ENCODE data around the gene HDHD5.
"Not testable (repeated sequence)": the region's sequence is repeated elsewhere in the genome, so short reads cannot be mapped to it uniquely, and the experiment has no call there.

HDHD5 gene

DNA sequence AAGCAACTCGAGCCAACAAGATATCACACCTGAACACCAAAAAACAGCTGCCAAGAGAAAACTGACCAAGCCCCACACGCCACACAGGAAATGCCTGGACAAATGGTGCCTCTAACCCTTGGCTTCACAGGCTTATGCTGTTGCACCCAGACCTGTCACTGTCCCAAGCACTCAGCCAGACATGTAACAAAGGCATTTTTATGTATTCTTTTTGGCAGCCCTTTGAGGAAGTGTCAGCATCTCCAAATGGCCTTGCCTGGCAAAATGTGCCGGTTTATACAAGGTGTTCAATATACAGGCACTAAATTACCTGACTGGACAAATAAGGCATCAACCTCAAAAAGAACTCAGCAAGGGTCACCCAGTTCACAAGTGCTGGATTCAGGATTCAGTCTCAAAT, 6.1 kb downstream of the HDHD5 start:
- DNase-seq, result no peak

DNA sequence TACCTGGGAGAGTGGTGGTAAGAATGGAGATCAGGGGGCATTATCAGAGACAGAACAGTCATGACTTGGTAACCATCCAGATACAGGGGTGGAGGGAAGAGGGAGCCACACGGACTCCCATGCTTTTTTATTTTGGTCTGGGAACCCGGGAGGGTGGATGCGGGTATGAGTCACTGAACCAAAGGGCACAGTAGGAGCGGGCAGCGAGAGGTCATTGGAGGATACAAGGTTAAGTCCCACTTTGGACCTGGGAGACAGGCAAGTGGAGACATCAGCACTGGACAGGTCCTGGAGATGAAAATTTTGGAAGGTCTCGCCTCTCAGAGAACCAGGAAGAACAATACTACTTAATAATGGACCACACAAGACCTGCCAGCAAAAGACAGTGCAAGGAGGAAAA, 6.7 kb downstream of the HDHD5 start:
- no peak for DNase-seq

DNA sequence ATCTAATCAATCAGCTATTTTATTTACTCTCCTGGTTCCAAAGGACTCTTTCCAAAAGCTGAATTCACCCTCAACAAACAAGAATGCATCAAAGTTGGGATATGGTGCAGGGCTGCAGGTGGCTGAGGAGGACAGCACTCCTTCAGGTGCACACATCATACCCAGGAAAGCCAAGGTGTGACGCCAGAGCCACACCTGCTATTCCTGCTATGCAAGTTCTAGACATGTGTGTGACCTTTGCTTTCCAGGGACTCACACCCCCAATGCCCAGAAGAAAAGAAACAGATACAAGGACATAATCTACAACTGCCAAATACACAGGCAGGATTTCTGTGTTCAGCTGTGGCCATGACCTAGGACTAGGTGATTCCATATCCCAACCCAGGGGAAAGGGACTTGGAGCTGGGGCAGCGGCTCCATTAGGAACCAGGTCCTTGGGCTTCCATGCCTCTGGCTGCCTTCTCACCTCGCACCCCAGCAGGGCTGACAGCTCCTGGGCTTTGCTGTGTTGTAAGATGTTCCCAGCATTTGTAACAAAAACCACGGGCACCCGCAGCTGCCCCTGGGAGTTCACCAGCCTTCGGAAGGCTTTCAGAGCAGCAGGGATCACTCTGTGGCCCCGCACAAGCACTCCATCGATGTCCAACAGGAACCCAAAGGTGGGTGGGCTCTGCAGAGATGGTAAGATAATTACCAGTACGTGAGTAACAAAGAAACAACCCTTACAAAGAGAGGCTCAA, 9.8 kb downstream of the HDHD5 start:
- no peak for DNase-seq

DNA sequence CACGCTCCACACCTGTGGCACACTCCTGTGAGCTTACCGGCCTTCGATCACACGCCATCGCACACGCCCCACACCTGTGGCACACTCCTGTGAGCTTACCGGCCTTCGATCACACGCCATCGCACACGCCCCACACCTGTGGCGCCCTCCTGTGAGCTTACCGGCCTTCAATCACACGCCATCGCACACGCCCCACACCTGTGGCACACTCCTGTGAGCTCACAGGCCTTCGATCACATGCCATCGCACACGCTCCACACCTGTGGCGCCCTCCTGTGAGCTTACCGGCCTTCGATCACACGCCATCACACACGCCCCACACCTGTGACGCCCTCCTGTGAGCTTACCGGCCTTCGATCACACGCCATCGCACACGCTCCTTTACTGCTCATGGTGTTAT, 11.6 kb downstream of the HDHD5 start:
- DNase-seq, result not testable (repeated sequence)

DNA sequence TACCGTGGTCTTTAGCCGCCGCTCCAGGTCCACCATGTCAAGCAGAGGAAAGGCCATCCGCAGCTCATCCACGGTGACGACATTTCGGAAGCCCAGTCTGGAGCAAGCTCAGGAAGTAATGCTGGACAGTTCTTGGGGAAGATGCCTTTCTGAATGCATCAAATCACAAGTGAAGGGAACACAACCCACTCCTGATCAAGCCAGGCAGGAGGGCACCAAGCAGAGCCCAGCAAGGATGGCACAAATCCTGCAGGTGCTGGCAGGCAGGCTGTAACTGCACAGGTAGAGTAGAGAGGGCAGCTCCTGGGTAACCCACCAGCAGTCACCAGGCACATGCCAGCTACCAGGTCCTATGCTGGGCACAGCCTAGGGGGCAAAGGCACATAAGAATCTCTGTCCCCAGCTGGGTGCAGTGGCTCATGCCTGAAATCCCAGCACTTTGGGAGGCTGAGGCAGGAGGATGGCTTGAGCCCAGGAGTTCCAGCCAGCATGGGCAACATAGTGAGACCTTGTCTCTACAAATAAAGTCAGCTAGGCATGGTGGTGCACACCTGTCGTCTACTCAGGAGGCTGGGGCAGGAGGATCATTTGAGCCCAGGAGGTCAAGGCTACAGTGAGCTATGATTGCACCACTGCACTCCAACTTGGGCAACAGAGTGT, 13.9 kb downstream of the HDHD5 start:
- no peak for DNase-seq

DNA sequence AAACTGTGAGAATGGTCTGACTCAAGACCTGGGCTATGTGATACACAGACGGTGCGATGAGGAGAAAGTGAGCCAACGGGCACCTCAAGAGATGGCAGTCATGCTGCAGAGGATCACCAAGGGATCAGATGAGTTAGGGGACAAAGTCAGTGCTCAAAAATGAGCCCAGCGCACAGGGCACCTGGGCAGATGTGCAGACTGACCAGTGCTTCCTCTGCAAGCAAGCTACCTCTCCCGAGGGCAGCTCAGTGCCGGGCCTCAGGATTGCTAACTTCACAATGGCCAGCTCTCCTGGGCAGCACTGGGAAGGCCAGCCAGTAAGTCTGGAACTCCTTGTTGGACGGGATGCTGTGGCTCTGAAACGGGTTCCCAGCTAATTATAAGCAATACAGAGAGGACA, 15.3 kb downstream of the HDHD5 start:
- no peak for DNase-seq

DNA sequence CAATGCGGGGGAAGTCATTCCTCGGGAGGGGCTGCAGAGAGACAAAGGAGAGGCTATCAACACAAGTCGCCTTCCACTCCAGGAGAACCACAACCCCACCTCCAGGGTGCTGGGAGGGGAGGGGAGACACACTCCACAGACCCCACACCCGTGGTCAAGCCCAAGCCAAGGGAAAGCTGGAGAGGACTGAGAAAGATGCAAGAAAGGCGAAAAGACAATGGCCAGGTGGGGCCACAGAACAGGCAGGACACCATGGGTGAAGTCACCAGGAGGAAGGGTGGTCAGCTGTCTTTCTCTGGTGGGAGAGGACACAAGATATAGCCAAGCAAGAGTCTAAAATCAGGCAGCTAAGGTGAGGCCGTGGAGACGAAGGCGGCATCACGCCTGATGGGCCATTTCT, 16.0 kb downstream of the HDHD5 start:
- DNase-seq, result no peak

DNA sequence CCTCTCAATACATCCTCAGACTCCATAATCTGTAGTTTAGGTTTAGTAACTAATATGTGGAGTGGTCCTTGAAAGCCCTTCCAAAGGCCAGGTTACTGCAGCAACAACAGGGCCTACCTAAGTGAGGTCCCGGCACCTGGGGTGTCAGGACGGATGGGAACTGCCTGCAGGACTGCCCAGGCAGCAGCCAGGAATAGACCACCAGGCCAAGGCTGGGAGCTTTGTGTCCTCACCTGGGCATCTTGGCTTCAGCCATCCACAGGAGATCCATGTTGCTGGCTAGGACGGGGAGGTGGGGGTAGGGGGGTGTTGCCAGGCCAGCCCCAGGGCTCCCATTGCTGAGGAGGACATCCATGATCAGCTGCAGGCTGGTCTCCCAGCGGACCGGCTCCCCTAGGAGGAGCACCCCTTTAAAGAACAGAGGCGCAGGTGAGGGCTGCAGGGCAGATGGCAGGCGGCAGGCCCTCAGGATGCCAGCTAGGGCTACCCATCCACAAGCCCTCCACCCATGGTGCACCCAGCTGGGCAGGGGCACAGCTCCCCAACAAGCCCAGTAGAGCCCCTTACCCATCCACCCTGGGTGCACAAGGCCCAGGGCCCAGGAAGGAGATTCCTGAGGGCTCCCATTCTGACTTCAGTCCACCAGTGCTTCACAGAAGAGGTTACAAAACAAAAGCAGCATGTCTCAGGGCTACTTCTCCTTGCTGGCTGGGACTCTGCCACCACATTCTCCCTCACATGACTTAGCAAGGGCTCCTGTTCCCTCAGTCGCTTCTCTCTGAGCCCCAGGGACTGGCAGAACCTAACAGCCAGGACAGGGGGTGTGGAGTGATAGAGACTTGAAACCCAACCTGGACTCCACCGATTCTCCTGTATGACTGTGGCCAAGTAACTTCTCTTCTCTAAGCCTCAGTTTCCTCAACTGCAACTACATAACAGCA, 18.0 kb downstream of the HDHD5 start:
- DNase-seq, result no peak

DNA sequence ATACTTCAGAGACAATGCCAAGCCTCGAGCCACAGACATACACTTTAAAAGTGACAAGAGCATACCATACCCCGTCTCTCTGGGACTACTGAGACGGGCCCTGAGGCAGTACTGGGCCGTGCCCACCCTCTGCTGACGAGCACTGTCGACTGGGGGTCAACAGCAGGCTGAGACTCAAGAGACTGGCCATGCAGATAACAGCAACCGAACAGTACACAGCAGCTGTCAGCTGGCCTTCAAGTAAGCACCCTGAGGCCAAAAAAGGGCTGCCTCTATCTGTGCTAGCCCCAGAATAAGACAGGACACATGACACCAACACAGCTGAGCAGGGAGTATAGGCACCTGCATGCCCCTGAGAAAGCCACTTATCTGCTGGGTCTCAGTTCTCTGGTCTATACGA, 19.1 kb downstream of the HDHD5 start:
- DNase-seq, result no peak

DNA sequence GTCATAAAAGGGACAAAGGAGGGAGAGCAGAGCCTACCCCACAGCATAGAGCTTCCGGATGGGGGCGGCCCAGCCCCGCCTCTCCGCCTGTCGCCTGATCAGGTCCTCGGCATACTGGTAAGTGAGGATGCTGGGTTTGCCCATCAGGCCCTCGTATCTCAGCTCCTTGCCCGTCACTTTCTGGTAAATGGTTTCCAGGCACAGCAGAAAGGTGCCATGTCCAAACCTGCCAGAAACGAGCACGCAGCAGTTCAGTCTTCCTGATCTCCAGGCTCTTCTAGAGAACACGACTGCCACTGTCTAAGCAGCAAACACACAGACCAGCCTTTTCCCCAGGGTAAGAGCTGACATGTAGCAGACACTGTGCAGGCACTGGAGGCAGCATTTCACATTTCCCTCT, 20.6 kb downstream of the HDHD5 start:
- DNase-seq, result no peak

DNA sequence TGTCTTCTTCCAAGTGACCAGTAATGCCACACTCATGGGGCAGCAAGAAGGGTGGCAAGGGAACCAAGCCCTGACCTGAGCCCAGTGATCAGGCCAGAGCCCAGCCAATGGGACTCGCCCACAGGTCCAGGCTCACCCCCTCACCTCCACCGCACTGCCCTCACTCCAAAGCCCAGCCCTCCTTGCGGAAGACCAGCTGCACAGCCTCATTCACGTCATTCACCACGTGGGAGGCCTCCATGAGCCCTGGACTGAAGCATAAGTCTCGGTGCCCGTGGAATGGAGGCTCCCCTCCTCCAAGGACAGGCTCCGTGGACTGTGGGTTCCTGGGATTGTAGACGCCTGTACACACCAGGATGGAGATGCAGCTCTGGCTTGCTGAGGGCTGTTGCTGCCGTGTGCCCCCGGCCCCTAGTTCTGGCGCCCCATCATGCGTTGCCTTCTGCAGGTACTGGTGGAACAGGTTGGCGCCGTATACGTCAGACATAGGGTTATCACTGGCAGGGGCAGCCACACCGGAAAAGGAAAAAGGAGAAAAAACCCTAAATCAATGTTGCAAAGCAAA, 21.1 kb downstream of the HDHD5 start:
- no peak for DNase-seq

DNA sequence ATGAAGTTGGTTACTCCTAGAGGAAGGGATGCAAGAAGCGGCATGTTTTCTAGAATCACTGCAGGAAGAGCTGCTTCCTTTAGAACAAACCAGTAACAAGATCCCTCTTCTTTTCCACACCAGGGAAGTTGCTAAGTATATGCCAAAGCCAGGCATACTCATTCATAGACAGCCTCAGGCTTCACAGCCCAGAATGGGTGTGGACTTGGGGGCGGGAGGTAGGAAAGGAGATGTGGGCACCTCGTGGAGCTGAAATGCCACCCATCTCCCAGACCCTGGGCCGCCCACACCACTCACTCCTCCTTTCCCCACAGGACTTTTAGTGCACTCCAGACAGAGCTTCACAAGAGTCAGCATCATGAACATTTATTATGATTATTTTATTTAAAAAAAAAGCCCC, 21.9 kb downstream of the HDHD5 start:
- no peak for DNase-seq

DNA sequence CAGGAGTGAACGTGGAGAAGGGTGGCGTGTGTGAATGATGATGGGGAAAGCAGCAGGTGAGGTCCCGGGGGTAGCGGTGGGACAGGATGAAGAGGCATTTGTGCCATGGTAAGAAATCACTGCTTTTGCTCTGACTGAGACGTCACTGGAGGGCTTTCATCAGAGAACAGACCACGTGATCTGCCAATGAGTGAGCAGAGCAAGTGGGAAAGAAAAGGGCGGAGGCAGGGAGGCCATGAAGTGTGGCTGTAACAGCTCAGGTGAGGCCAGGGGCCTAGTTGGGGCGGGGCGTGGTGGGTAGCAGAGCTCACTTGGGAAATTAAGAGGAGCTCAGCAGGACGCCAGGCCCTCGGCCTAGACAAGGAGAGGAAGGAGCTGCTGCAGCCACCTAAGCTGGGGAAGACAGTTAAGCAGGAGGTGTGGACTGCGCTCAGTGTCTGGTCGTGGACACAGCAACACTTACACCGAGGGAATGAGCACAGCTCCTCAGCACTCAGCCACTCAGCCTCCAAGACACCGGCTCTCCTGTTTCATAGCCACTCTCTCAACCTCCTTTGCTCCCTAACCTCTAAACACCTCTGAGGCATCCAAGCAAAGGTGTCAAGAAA, 23.8 kb downstream of the HDHD5 start:
- no peak for DNase-seq

DNA sequence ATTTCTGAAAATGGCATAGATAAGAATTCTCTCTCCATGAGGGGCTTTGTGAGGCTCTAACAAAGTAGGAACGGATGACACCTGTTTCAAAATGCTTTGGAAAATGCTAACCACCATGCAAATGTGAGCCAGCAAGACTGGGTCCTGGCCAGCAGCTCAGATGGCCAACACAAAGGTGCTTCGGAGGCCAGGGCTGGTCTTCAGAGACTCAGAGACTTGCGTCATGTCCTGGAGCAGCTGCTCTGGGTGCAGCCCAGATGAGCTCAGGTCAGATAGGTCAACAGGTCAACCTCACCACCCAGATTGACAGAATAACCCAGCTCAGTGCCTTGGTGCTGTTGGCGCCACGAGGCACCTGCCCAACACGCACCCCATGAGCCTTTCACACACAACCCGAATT, 25.9 kb downstream of the HDHD5 start:
- no peak for DNase-seq

DNA sequence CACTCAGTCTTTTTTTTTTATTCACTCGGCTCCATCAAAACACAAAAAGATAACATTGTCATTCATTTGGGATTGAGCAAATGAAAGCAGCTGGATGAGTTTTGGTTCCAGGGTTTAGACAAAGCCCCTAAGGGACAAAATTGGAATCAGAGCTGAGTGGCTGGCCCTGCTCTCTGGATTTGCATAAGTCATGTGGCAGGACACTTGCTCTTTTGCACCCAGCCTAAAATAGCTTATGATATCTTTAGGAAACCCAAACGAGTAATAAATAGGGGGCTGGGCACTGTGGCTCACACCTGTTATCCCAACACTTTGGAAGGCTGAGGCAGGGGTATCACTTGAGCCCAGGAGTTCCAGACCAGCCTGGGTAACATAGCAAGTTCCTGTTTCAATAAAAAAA, 27.0 kb downstream of the HDHD5 start:
- DNase-seq, result no peak

DNA sequence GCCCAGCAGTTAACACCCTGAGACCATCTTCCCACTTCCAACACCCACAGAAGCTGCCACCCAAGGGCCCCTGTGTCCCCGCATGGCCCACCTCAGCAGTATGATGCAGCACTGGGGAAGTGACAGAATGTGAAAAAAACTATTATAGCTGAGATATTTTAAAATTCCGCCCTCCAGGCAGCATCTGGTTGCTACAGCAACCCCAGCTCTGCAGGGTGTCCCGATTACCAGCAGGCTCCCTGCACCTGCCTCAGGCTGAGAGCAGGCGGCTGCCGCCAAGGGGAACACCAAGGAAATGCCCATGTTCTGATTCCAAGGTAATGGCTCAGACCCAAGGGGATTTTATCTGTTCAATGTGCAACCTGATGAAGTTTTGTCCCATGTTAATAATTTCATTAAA, 27.4 kb downstream of the HDHD5 start:
- no peak for DNase-seq

DNA sequence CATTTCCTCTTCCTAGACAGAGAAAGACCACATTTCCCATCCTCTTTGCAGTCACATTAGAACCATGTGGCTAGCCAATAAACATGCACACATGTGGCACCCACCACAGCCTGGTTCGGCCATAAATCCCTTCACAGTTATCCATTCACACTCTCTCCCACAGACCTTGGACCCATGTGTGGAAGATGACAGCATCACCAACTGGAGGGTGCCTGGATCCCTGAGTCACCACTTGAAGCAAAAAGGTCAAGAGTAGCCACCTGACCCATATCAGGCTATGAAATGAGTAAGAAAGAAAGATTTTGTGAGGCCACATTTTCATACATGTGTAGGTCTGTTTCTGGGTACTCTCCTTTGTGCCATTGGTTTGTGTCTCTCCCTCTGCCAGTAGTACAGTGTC, 28.9 kb downstream of the HDHD5 start:
- DNase-seq, result no peak

DNA sequence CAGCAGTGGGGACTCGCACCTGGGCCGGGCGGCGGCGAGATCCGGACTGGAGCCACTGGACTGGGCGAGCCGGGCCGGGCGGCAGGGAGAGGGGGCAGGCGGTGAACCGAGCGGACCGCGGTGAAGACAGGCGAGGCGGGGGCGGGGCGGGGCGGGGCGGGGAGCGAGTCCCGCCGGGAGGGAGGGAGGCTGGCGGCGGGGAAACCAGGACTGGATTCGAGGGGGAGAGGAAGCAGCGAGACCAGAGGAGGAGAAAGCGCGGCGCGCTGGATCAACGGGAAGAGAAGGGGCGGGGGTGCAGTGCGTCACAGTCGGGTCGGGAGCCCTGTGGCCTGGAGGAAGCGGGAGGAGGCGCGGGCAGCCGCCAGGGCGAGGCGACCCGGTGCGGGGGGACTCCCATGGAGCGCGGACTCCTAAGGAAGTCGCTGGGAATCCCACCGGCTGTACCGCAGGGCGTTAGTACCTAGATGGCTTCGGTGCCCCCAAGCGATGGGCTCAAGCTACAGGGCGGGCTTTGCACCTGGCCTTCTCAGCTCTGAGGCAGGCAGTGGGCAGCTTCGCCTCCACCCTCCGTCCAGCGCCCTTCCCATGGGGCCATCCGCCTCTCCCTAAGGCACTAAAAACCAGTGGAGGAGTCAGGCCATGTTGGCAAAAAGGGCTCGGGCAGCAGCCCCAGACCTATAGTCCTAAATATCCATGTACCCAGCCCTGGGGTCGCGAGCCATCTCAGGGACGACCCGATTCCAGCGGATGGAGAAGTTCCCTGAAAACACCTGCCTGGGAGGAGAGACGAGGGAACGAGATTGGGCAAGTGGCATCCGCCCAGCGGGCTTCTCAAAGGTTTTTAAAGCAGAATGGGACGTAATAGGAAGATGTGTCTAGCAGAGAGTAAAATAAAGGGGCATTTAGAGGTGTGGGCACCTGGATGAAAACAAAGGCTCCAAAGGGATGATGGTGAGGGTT, 37.6 kb downstream of the HDHD5 start, which contains the start of gene TMEM121B:
TMEM121B (minus strand) TSS at position 128 of the 963 bp plus-strand sequence. CDS start 233 bp downstream, outside the sequence.
- DNase-seq, result peak; percentile 34 to 58

DNA sequence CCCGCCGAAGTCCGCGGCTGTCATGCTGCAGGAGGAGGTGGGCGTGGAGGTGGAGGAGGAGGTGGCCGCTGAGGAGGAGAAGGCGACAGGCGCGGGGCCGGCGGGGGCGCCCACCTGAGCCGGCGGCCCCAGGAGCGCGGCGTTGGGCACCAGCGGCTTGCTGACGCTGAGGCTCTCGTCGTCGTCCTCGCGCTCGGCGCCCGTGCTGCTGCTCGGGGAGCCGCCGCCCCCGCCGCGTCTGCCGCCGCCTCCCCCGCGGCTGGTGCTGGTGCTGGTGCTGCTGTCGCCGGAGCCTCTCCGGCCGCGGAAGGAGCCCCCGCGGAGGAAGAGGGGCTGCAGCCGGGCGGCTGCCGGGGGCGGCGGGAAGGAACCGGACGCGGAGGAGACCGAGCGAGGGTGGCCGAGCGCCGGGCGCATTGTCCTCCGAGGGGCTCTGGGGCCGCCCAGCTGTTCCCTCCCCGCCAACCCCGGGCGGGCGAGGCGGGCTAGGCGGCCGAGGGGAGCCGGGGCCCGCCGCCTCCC, 38.3 kb downstream of the HDHD5 start:
- no peak for DNase-seq

DNA sequence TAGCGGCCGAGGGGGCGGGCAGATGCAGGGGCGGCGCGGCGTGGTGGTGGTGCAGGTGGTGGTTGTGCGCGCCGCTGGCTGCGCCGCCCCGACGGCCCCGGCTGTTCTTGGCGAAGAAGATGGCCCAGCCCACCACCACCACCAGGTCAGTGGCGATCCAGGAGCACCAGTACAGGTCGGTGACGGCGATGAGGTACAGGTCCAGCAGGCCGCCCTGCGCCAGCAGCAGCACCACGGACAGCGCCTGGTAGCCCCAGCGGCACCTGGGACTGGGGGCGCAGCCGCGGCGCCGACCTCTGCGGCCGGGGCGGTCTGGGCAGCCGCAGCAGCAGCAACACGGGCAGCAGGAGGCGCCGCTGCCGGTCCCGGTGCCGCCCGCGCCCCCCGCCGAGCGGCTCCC, 38.8 kb downstream of the HDHD5 start:
- DNase-seq, result no peak

DNA sequence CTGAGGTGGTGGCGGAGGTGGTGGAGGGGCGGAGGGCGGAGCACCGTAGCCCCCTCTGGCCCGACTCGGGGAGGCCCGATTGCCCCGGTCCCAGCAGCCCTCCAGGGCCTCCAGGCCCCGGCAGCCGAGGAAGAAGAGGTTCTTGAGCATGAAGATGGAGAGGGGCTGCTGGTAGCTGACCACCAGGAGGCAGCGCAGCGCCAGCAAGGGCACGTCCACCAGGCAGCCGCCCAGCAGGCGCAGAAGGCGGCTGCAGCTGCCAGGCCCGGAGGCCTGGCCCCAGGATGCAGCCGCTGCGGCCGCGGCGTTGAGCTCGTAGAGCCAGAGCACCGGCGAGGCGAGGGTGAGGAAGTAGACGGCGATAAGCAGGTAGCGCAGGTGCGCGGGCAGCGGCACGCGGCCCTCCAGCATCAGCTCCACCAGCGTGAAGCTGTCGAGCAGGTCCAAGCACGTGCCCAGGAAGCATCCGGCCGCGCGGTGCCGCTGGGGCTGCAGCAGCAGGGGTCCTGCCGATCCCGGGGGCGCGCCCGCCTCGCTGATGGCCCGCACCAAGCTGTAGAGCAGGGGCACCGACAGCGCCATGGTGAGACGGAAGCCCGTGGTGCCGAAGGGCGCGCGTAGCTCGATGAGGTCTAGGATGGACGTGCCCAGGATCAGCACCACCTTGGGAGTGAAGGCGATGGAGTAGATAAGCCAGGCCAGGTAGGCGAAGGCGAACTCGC, 39.4 kb downstream of the HDHD5 start:
- no peak for DNase-seq
